ENCODE measurements around the gene CELF4.

Gene CELF4

GRCh38 chr18:37307181-37307580 is 258.4 kb downstream of the CELF4 start:
- no peak for DNase-seq

DNA sequence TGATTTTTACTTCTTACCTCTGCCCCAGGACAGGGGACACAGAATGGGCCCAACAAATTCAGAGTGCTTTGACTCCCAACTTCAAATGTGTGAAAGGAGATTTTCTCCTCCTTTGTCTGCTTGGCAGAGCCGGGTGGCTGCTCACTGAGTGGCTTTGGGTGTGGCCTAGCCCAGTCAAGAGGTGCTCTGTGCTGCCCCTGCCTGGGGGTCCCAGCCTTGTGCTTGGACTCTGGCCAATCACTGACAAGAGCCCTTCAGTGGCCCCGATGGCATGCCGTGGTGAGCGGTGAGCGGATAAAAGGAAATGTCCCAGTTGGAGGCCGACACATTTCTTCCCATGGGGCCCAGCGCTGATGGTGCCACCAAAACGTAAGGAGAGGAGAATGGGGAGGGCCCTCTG is 259.2 kb downstream of the CELF4 start:
- DNase-seq: no peak

DNA sequence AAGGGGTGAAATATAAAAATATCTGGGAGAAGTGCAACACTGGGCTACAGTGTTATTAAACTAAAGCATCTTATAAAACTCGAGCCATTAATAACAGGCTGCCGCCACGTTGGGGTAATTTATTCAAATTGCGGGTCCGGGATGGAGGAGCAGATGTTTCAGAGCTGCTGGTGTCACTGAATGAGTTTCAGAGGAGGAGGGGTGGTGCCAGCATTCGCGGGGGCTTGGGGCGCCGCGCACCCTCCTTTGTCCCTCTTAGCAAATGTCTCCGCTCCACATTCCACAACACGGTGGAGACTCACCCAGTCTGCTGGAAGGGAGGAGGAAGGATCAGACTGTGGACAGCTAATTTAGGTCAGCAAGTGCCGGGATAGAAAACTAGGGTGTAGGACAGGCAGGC is 260.5 kb downstream of the CELF4 start:
- no peak for DNase-seq

GRCh38 chr18:37304012-37304680 is 261.5 kb downstream of the CELF4 start:
- no peak for DNase-seq

DNA sequence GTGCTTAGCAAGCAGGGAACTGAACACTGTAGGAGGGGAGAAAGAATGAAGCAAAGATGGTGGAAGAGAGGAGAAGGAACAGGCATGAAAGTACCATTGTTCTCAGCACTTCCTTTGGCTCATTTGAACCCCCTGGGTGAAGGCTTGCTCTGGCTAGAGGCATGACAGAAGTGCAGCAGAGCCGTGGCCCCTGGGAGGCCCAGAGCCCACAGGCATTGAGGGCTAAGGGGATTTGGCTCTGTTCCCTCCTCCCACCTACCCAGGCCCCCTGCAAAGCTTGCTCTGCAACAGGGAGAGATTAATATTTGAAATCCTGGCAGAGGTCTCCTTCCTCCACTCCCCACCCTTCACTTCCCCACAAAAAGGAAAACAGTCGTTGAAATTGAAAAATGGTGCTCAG is 262.6 kb downstream of the CELF4 start:
- no peak for DNase-seq

- no peak for DNase-seq
Observed at GRCh38 chr18:37302519-37302918, 263.1 kb downstream of the CELF4 start.

DNA sequence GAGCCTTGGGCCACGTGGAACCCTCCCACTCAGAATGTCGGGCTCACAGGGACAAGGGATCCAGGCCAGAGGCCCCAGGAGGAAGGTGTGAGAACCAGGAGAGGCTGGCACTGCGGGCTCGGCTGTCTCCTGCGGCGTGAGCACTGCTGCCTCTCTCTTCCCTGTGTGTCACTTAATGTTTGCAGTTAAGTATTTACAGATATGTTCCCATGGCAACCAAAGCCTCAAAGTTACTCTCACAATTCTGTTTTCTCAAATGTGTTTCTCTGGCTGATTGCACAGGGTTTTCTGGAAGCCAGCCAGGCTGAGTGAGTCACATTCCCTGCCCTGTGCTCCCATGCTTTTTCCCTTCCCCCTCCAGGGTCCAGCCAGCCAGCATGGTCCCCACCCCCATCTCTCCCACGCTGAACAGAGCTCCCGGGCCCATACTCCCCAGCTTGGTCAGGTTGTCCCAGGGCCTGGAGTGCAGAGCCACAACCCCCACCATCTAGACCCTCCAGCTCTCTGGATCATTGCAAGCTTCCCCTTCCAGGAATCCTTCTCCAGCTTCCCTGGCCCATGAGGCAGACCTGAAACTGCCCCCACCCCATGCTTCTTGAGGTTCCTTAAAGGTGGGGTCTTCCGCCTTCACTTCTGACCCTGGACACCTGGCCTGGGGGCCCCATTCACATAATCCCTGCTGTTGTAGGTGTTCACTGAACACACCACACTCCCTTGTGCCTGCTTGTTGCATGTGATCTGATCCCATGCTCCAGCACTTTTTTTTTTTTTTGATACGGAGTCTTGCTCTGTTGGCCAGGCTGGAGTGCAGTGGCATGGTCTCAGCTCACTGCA is 265.9 kb downstream of the CELF4 start:
- DNase-seq: peak; percentile 92

GRCh38 chr18:37298816-37299215 is 266.8 kb downstream of the CELF4 start:
- no peak for DNase-seq

DNA sequence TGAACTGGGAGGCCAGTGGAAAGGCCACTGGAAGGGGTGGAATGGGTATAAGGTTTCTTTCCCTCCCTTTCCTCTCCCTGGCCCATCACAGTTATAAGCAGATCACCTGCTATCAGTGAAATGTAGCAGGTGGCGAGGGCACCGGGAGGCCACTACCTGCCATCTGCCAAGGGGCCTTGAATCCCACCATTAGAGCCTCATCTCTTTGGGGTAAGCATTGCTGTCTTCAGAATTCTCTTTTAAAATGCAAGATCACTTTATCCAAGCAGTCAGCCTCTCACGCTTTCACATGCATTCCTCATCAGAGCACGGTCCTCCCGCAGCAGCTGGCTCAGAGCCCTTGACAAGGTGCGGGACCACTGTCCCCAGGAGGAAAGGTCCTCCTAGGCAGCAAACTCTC is 268.5 kb downstream of the CELF4 start:
- DNase-seq: no peak

- no peak for DNase-seq
Observed at GRCh38 chr18:37294951-37295350, 270.6 kb downstream of the CELF4 start.

- no peak for DNase-seq
Observed at GRCh38 chr18:37293359-37293758, 272.2 kb downstream of the CELF4 start.

DNA sequence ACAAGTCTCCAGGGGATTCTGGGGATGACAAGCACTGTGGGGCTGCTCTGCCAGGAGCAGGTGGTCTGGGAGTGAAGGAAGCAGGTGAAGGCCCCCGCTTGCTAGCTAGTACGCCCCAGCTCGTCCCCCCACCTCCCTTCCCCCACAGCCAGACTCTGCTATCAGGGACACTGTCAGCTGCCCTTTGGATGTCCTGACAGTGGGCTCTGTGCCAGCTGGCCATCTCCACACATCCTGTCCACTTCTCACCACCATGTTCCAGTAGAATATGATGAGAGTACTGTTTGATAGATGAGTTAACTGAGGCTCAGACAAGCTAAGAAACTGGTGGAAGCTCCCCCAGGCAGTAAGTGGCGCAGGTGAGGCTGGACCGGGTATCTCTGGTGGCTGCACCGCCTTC is 276.2 kb downstream of the CELF4 start:
- DNase-seq: no peak

DNA sequence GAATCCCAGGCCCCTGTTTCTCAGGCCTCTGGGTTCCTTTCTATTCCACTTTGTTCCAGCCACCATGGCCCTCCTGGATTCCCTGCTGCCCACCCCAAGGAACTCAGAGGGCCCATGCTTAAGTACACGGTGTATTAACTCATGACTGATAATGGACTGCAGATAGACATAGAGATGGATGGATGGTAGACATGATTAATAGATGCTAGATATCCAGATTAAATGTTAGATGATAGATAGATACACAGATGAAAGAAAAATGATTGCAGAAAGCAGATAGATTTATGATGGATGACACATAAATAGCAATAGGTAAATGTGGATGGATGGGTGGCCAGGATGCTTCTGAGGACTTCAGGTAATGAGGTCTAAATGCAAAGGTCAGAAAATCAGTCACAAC is 278.0 kb downstream of the CELF4 start:
- DNase-seq: no peak

DNA sequence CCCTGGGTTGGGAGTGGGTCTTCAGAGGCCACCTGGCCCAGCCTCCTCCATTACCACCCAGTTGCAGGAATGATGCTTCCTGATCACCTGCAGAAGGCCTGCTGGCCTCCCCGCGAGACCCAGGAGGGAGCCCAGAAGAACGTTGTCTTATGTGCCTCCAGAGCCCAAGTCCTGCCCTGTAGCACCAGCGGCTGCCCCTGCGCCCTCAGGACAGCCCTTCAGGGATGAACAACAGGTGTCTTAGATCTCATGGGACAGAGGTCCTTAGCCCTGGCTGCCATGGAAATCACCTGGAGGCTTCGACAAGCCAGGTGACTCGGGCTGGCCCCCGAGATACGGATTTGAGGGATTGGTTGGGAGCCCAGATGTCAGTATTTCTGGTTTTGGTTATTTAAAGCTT is 278.8 kb downstream of the CELF4 start:
- DNase-seq: no peak

GRCh38 chr18:37285825-37286224 is 279.8 kb downstream of the CELF4 start:
- no peak for DNase-seq

DNA sequence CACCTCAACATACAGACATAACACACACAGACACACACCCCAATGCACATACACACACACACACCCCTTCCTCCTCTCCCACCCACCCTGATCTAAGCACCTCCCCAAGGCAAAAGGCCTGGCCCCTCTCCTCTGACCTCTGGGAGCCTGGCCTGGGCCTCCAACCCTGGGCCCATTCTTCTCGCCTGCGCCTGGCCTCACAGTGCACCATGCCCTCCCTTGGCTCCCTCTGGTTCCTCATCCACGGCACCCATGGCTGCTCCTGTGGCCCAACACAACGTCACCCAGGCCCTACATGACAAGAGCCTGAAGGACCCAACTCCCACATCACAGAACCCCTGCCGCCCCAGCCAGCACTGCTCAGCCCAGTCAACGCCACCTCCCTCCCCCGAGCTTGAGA is 281.3 kb downstream of the CELF4 start:
- no peak for DNase-seq

DNA sequence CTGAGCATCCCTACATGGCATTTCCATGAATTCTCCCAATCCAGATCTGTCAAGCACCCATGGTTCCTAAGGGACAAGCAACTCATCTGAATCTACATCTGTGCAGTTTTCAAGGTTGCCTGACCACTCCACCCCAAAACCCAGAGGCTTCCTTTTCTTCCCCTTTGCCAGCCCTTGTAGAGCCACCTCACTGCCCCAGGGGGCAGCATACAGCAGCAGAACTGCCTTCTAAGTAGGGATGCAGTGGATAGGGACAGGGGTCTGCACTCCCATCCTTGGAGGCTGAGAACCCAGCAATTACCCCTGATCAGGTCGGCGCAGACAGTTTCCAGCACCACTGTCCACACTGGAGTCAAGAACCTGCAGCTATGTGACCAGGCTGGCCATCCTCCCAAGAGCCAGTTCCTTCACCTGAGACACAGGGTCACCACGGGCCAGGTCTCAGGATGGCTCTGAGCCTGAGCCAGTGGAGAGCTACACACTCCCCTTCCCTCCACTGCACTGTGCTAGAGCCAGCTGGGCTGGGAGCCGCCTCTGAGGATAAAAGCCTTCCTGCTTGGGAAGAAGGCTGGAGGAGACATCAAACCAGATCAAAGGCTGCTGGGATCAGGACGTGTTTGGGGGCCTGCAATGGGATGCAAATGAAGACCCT is 283.1 kb downstream of the CELF4 start:
- DNase-seq: no peak

GRCh38 chr18:37280701-37281393 is 284.8 kb downstream of the CELF4 start:
- DNase-seq: no peak

DNA sequence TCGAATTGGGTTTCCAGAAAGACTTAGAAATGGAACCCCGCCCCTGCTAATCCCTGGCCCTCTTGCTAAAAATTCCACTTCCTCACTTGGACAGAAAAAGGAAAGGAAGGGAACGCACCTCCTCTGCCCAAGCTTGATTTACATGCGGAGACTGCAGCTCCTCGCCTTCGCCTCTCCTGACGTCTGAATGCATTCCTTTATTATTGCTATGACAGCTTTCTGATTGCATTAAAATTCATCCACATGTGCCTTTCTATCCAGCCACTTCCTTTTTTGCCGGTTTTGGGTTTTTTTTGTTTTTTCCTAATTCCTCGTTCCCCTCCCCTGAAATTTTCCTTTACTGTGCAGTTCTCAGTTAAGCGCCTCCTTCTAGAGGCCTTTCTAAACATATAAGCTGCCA is 287.8 kb downstream of the CELF4 start:
- no peak for DNase-seq

DNA sequence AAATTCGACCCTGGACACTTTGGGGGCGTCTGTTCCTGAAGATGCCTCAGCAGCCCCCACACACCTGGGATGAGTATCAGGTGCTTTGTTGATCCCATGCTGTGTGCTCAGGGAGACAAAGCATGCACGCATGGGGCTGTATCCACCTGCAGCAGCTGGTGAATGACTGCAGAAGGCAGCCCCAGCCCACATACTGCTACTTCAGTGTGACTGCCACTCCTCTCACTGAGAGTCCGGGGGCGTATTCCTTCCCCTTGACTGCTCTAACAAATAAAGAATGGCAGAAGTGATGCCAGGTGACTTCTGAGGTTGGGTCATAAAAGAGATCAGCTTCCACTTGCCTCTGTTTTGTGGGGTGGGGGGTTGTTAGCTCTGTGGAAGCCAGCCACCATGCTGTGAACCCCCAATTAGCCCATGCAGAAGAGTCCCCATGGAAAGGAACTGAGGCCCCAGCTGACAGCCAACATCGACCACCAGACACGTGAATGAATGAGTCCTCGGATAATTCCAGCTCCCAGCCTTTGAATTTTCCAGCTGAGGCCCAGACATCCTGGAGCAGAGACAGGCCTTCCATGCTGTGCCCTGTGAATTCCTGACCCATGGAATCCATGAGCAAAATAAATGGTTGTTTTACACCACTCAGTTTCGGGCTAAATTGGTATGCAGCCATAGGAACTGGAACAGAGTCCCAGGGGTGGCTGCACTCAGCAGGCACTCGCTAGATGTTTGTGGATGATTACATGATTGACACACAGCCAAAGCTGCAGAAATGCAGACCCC is 289.3 kb downstream of the CELF4 start:
- DNase-seq: no peak

- no peak for DNase-seq
Observed at GRCh38 chr18:37275237-37275741, 290.3 kb downstream of the CELF4 start.

Data from right hindlimb (tissue), 1 donor.